ENCODE results near the gene VAV2. TPM values are rescaled to one million over a fixed set of nuclear protein-coding genes. Genes with fewer than 3 reads are reported as not detected.

VAV2 gene
- polyA plus RNA-seq, 1 of the 3 experiments (the other 2 are of a cell fraction), result 14.9 TPM

- 98% methylated on average over 2 of the region's 2 CpGs for WGBS (ENCODE audit: low lambda C conversion rate)
- Histone ChIP-seq H3K4me2 (no peak overlapping the region), H3K27me3 (ENCODE audit: insufficient read depth) (no peaks in the 10 kb centered on the region), H3K9me2 (no peaks in the 10 kb centered on the region), H3K4me3 (ENCODE audit: low read depth in 2 of 2, low read length in 1 of 2) (no peak overlapping the region), H3K9me3 (no peaks in the 10 kb centered on the region), H3K4me1 (ENCODE audit: control insufficient read depth in 1 of 2, insufficient read depth in 2 of 2, low read depth in 1 of 2, low read length in 1 of 2) (peaks cover 0 to 18% of the 10 kb centered on the region in 2 experiments; a peak in 1 of 4 replicates), H3K79me2 (ENCODE audit: insufficient read depth) (no peaks in the 10 kb centered on the region), H4K20me1 (ENCODE audit: insufficient read depth) (no peaks in the 10 kb centered on the region), H3K36me3 (replicated peaks in 1 of 2; ENCODE audit: control insufficient read depth in 1 of 2, insufficient read depth in 2 of 2, low read length in 1 of 2) (peaks cover 39 to 60% of the 10 kb centered on the region in 2 experiments), H2AFZ (ENCODE audit: low read depth) (no peak overlapping the region), H3K9ac (no peak overlapping the region), H3K27ac (ENCODE audit: low read depth in 2 of 2, low read length in 1 of 2) (no peak overlapping the region), H3F3A (replicated peaks; ENCODE audit: insufficient read depth) (no peaks in the 10 kb centered on the region)
- TF ChIP-seq SIN3A (IDR thresholded peaks at IDR 0.05; ENCODE audit: borderline replicate concordance, low read depth, low read length), result no peak
- TF ChIP-seq MEF2A (IDR thresholded peaks at IDR 0.05; ENCODE audit: borderline replicate concordance, low read depth), result no peak
- no peak for TF ChIP-seq RAD21 (IDR thresholded peaks at IDR 0.05; ENCODE audit: low read length)
- no peak for TF ChIP-seq EZH2phosphoT487 (IDR thresholded peaks at IDR 0.05; ENCODE audit: borderline replicate concordance, low read depth)
- no peak for TF ChIP-seq POLR2AphosphoS5 (IDR thresholded peaks at IDR 0.05; ENCODE audit: low read depth, low read length)
- no peak for TF ChIP-seq MXI1 (IDR thresholded peaks at IDR 0.05; ENCODE audit: low read depth, low read length)
- TF ChIP-seq RXRA (IDR thresholded peaks at IDR 0.05; ENCODE audit: borderline replicate concordance, low read depth), result no peak
- TF ChIP-seq CTCF (IDR thresholded peaks at IDR 0.05), result no peak
- POLR2A ChIA-PET, result no interaction called here
- DNase-seq, result no peak
- CTCF ChIA-PET, result no interaction called here
These were observed 45.5 kb upstream of the VAV2 start for GRCh38 chr9:134037641-134038040.

GRCh38 chr9:134036130-134036529 is 44.0 kb upstream of the VAV2 start:
- no peak for DNase-seq
- Histone ChIP-seq H3K79me2 (ENCODE audit: insufficient read depth) (no peaks in the 10 kb centered on the region), H3K4me1 (ENCODE audit: control insufficient read depth in 1 of 2, insufficient read depth in 2 of 2, low read depth in 1 of 2, low read length in 1 of 2) (peaks cover 0 to 11% of the 10 kb centered on the region in 2 experiments; a peak in 1 of 4 replicates), H3K36me3 (replicated peaks in 1 of 2; ENCODE audit: control insufficient read depth in 1 of 2, insufficient read depth in 2 of 2, low read length in 1 of 2) (peaks cover 42 to 72% of the 10 kb centered on the region in 2 experiments), H3K27ac (ENCODE audit: low read depth in 2 of 2, low read length in 1 of 2) (no peak overlapping the region), H3K9me2 (no peaks in the 10 kb centered on the region), H3K4me3 (ENCODE audit: low read depth in 2 of 2, low read length in 1 of 2) (no peak overlapping the region), H3K4me2 (no peak overlapping the region), H3K9ac (no peak overlapping the region), H3K9me3 (no peaks in the 10 kb centered on the region), H2AFZ (ENCODE audit: low read depth) (no peak overlapping the region), H3K27me3 (ENCODE audit: insufficient read depth) (no peaks in the 10 kb centered on the region), H3F3A (replicated peaks; ENCODE audit: insufficient read depth) (peaks cover 10% of the 10 kb centered on the region), H4K20me1 (ENCODE audit: insufficient read depth) (no peaks in the 10 kb centered on the region)
- ChIA-PET POLR2A (no interaction called here), CTCF (no interaction called here)
- WGBS (ENCODE audit: low lambda C conversion rate), result 95% methylated on average over 13 of the region's 16 CpGs
- TF ChIP-seq EP300 (IDR thresholded peaks at IDR 0.05; ENCODE audit: borderline replicate concordance in 1 of 2, low read depth in 1 of 2, low read length in 1 of 2), result no peak

Data from SK-N-SH (cell line).